KMS-11 (cell line): ENCODE measurements around the gene GLT1D1.

Experiments
- H2AFZ ChIP-seq: fragments of 200-600 bp; sonication (generic); 2 replicates; pipeline ENCODE4 v1.6.1; 2016; ENCODE audit warnings: antibody characterized with exemption, mixed run types, low read depth
- H3K27ac ChIP-seq: fragments of 200-600 bp; sonication (generic); 2 replicates; pipeline ENCODE4 v1.6.1; 2016; ENCODE audit warnings: mild to moderate bottlenecking, mixed run types
- H3K27me3 ChIP-seq: fragments of 200-600 bp; sonication (generic); 2 replicates; pipeline ENCODE4 v1.6.1; 2017; ENCODE audit warnings: mild to moderate bottlenecking, low read depth, mixed run types, moderate library complexity; ENCODE audit not compliant: insufficient read depth
- H3K36me3 ChIP-seq: fragments of 200-600 bp; sonication (generic); 2 replicates; pipeline ENCODE4 v1.6.1; 2017; ENCODE audit warnings: mild to moderate bottlenecking, mixed run types; ENCODE audit not compliant: insufficient read depth
- H3K4me1 ChIP-seq: fragments of 200-600 bp; sonication (generic); 2 replicates; pipeline ENCODE4 v1.6.1; 2016; ENCODE audit warnings: mild to moderate bottlenecking, low read depth, mixed run types; ENCODE audit not compliant: poor library complexity, severe bottlenecking
- H3K4me2 ChIP-seq: fragments of 200-600 bp; sonication (generic); 2 replicates; pipeline ENCODE4 v1.7.0; 2016; ENCODE audit warnings: mild to moderate bottlenecking, mixed run types
- H3K4me3 ChIP-seq: fragments of 200-600 bp; sonication (generic); IDR thresholded peaks from 2 replicates; pipeline ENCODE4 v1.6.1; 2017; ENCODE audit warnings: low read depth, low read length, mixed read lengths; ENCODE audit not compliant: insufficient read depth
- H3K79me2 ChIP-seq: fragments of 200-600 bp; sonication (generic); 2 replicates; pipeline ENCODE4 v1.6.1; 2016; ENCODE audit warnings: low read depth, mixed run types; ENCODE audit not compliant: insufficient read depth
- H3K9ac ChIP-seq: fragments of 200-600 bp; sonication (generic); 2 replicates; pipeline ENCODE4 v1.6.1; 2016; ENCODE audit warnings: mild to moderate bottlenecking, mixed run types
- H4K20me1 ChIP-seq: fragments of 200-600 bp; sonication (generic); 2 replicates; pipeline ENCODE4 v1.6.1; 2016; ENCODE audit warnings: mild to moderate bottlenecking, mixed run types; ENCODE audit not compliant: insufficient read depth
- CTCF ChIP-seq: fragments of 200-600 bp; sonication (generic); conservative IDR thresholded peaks from 2 replicates; pipeline ENCODE4 v1.6.1; 2017; ENCODE audit warnings: low read depth, mild to moderate bottlenecking, antibody characterized with exemption, low read length, moderate library complexity, mixed read lengths

The GLT1D1 gene

DNA sequence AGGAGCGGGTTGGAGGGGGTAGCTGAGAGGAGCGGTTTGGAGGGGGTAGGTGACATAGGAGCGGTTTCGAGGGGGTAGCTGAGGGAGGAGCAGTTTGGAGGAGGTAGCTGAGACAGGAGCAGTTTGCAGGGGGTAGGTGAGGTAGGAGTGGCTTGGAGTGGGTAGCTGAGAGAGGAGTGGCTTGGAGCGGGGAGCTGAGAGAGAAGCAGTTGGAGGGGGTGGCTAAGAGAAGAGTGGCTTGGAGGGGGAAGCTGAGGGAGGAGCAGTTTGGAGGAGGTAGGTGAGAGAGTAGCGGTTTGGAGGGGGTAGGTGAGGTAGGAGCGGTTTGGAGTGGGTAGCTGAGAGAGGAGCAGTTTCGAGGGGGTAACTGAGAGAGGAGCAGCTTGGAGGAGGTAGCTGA is 152.1 kb downstream of the GLT1D1 start:
- Histone ChIP-seq H3K4me2 (no peak overlapping the region), H3K4me3 (no peak overlapping the region), H3K4me1 (no peaks in the 10 kb centered on the region), H2AFZ (no peak overlapping the region), H4K20me1 (no peaks in the 10 kb centered on the region), H3K79me2 (no peaks in the 10 kb centered on the region), H3K36me3 (no peaks in the 10 kb centered on the region), H3K27me3 (no peaks in the 10 kb centered on the region), H3K27ac (no peak overlapping the region), H3K9ac (no peak overlapping the region)
- no peak for TF ChIP-seq CTCF

DNA sequence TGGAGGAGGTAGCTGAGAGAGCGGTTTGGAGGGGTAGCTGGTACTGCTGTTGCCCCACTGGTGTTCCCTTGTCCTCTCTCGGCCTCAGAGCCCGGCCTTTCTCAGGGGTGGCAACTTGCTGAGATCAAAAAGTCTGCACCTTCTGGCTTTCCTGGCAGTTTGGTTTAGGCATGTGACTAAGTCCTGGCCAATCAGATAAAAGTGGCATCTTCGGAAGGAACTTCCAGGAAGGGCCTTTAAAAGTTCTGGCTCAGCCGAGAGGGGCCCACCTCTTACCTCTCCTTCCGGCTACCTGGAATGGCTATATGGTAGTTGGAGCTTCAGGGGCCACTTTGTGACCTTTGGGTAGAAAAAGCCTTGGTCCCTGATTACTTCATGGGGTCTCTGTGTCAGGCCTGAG is 152.6 kb downstream of the GLT1D1 start:
- Histone ChIP-seq H3K4me3 (no peak overlapping the region), H2AFZ (no peak overlapping the region), H3K27ac (no peak overlapping the region), H3K4me1 (no peaks in the 10 kb centered on the region), H3K36me3 (no peaks in the 10 kb centered on the region), H3K4me2 (no peak overlapping the region), H4K20me1 (no peaks in the 10 kb centered on the region), H3K79me2 (no peaks in the 10 kb centered on the region), H3K27me3 (no peaks in the 10 kb centered on the region), H3K9ac (no peak overlapping the region)
- no peak for TF ChIP-seq CTCF

GRCh38 chr12:129009833-129010622 is 156.8 kb downstream of the GLT1D1 start:
- Histone ChIP-seq H3K4me1 (no peaks in the 10 kb centered on the region), H3K27ac (no peak overlapping the region), H3K79me2 (no peaks in the 10 kb centered on the region), H3K4me3 (no peak overlapping the region), H3K36me3 (no peaks in the 10 kb centered on the region), H3K4me2 (no peak overlapping the region), H3K9ac (no peak overlapping the region), H3K27me3 (no peaks in the 10 kb centered on the region), H2AFZ (no peak overlapping the region), H4K20me1 (no peaks in the 10 kb centered on the region)
- no peak for TF ChIP-seq CTCF

DNA sequence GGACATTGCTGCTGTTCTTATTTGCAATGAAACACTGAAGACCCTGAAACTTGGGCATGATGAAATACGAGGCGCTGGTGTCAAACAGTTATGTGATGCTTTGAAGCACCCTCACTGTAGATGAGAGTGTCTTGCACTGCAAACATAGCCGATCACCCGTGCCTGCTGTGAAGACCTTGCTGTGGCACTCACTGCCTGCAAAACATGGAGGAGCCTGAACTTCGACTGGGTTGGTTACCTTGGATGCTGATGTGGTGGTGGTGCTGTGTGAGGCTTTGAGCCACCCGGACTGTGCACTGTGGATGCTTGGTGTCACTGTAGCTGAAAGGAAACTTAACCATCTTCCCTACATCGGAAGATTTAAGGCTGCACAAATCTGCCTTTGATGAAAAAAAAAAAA is 162.9 kb downstream of the GLT1D1 start:
- H3K27ac ChIP-seq: no peak overlapping the region
- no peak overlapping the region for H3K9ac ChIP-seq
- no peak overlapping the region for H3K4me3 ChIP-seq
- H3K4me1 ChIP-seq: no peaks in the 10 kb centered on the region
- no peak overlapping the region for H2AFZ ChIP-seq
- no peak overlapping the region for H3K4me2 ChIP-seq
- H3K36me3 ChIP-seq: no peaks in the 10 kb centered on the region
- no peaks in the 10 kb centered on the region for H3K79me2 ChIP-seq
- TF ChIP-seq CTCF: no peak
- H3K27me3 ChIP-seq: no peaks in the 10 kb centered on the region
- H4K20me1 ChIP-seq: no peaks in the 10 kb centered on the region
